GM13976 (cell line): ENCODE results near the gene ST8SIA5.
"Not testable (repeated sequence)": the region's sequence is repeated elsewhere in the genome, so short reads cannot be mapped to it uniquely, and the experiment has no call there.

Source experiments
- DNase-seq: peaks from one replicate; pipeline ENCODE4 v3.0.0; 2012; ENCODE audit warnings: low spot score
- CTCF ChIP-seq: IDR thresholded peaks from 2 replicates; pipeline ENCODE4 v1.5.1; 2012; ENCODE audit warnings: borderline replicate concordance, mild to moderate bottlenecking; ENCODE audit not compliant: insufficient read depth; ENCODE audit errors: extremely low read depth, missing control alignments, control extremely low read depth
- in situ Hi-C: fragments of 300-500 bp; cut with MboI; formaldehyde crosslinking; loops from one replicate; pipeline ENCODE4 v1.12.0; 2022; ENCODE audit warnings: low sequenced_read_pairs, mixed read lengths, inconsistent platforms; ENCODE audit not compliant: unreplicated experiment

ST8SIA5 gene, protein sequence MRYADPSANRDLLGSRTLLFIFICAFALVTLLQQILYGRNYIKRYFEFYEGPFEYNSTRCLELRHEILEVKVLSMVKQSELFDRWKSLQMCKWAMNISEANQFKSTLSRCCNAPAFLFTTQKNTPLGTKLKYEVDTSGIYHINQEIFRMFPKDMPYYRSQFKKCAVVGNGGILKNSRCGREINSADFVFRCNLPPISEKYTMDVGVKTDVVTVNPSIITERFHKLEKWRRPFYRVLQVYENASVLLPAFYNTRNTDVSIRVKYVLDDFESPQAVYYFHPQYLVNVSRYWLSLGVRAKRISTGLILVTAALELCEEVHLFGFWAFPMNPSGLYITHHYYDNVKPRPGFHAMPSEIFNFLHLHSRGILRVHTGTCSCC

GRCh38 chr18:46756559-46757201 is at the start of gene ST8SIA5:
Gene ST8SIA5 (minus strand): TSS chr18:46757053. CDS start chr18:46756508, 545 bp downstream.
- in situ Hi-C loops: no loop called here
- TF ChIP-seq CTCF: no peak
- DNase-seq: peak; percentile 66

- DNase-seq, in situ Hi-C loops: not testable (repeated sequence)
Measured at GRCh38 chr18:46795945-46796344, 39.1 kb upstream of the ST8SIA5 start.

- TF ChIP-seq CTCF: no peak
- in situ Hi-C loops: no loop called here
- no peak for DNase-seq
Measured at GRCh38 chr18:46794607-46795006, 37.8 kb upstream of the ST8SIA5 start.

- in situ Hi-C loops: no loop called here
- DNase-seq: no peak
- no peak for TF ChIP-seq CTCF
Measured at GRCh38 chr18:46793565-46793964, 36.7 kb upstream of the ST8SIA5 start.

GRCh38 chr18:46789088-46789487 is 32.2 kb upstream of the ST8SIA5 start:
- DNase-seq: no peak
- no peak for TF ChIP-seq CTCF
- in situ Hi-C loops: no loop called here

GRCh38 chr18:46787674-46788073 is 30.8 kb upstream of the ST8SIA5 start:
- no peak for DNase-seq
- TF ChIP-seq CTCF: no peak
- in situ Hi-C loops: no loop called here

GRCh38 chr18:46772357-46772756 is 15.5 kb upstream of the ST8SIA5 start:
- TF ChIP-seq CTCF: no peak
- in situ Hi-C loops: no loop called here
- DNase-seq: no peak
